Measurements from ENCODE around the gene GRHL1.

Gene GRHL1

DNA sequence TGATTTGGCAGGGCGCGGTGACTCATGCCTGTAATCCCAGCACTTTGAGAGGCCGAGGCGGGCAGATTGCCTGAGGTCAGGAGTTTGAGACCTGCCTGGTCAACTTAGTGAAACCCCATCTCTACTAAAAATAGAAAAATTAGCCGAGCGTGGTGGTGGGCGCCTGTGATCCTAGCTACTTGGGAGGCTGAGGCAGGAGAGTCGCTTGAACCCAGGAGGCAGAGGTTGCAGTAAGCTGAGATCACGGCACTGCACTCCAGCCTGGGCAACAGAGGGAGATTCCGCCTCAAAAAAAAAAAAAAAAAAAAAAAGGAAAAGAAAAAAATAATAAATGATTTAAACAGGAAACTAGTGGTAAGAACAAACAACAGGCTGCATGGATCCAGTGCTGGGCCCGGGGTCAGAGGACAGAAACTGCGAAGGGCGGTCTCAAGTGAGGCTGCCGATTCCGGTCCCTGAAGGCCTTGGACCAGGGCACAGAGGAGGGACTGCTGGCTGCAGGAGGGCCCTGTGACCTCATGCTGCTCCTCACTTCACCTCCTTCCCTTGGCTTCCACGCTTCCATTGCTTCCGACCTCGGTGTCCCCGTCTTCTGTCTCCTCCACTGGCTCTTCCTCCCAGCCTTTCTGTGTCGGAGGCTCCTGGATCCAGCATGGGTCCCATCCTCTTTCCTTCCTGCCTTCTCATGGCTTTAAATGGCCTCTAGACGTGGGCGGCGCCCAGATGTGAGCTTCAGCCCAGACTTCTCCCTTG, 2.1 kb upstream of the GRHL1 start:
- DNase-seq = no peak

DNA sequence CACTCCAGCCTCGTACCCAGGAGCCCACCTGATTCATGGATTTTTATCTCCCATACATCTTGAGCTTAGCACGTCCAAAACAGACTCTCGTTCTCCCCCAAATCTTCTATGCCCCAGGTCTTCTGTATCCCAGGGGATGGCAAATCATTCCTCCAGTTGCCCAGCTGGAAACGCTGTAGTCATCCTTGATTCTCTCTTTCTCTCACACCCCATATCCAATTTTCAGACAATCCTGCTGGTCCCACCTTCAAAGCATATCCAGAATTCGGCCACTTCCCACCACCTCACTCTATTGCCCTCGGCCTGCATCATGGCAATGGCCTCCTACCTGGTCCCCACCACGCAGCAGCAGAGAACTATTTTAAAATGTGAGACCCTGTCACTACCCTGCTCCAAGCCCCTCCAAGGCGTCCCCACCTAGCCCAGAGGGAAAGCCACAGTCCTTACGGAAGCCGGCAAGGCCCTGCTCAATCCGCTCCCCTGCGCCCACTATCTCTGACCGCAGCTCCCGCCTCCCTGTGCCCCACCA, 1.4 kb upstream of the GRHL1 start:
- no peak for DNase-seq

DNA sequence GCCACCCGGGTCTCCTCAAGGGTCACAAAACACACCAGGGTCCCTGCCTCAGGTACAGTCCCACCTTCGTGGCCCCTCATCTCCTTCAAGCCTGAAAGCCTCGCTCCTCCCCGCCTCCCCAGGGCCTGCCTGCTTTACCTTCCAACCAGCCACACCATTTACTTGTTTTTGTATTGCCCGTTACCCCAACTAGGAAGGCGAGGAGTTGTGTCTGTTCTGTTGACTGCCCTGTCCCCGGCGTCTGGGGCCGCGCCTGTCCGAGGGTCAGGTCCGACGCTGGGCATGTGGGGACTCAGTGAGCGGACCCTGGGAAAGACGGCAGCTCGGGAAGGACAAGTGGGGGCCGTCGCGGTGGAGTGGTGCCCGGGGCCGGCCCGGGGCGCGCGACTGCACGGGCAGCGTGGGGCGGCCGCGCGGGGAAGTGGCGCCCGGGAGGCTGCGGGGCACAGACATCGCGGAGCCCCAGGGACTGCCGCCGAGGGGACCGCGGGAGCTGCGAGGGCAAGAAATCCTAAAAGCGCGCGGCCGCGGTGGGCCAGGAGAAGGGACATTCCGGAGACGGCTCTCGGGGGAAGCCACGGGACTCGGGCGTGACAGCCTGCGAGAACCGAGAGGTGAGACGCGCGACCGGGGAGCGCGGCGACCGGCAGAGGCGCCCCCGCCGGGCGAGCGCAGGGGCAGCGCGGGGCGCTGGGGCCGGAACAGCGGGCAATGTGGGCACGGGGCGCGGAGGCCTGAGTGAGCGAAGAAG, 797 bp upstream of the GRHL1 start:
- DNase-seq = peak in 4 of 5 donors; percentile 34 to 47 (median 42)

DNA sequence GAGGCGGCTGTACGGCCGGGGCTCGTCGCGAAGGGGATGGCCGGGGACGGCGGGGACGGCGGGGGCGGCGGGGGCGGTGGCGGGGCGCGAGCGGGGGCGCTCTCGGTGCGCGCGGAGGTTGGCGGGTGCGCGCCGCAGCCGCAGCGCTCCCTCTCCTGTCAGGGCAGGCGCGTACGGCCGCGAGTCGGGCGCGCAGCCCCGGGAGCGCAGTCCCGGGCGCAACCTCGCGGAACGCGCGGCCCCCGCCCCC, 296 bp upstream of the GRHL1 start:
- no peak for DNase-seq

DNA sequence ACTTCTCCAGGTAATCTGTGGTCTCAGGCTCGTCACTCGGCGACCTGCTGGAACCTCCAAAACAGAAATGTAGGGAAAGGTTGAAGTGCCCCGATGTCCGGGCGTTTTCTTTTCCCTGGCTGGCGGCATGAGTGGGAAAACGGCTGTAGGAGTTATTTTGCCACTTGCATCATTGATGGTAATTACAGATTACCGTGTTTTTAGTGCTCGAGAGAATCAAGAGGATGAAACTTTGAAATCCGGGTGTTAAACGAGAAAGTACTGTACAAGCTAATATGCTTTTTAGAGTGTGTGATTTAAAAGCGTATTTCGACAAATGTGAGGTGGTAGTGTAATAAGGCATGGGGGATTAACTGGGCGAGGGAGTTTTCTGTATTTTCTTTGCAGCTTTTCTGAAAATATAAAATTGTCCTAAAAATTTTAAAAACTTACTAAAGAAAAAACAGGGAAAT, 819 bp downstream of the GRHL1 start:
- DNase-seq = no peak

DNA sequence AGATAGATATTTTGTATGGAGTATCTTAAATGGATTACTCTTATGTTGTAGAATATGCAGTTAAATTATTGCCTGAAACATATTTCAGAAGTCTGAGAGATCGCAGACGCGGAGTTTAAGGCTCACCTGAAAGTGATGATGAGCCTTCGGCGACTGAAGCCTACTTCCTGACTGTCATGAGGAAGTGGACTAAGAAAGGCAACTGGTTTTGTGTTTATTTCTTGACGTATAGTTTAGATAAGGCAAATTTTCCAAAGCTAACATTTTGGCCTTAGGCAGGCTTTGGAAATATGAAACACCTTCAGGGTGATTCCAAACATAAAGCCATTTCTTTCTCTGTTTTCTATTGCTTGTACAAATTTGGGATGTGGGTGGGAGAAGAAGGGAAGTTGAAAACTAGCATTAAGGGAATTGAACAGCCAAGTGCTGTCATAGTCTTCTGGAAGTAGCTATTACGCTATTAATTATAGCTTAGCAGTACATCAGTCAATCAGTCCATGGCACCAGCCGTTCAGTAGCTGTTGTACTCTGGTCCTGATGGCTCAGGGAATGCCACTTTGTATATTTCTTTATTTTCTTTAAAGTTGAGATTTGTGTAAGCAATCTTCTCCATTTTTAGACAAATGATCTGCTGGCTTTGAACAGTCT, 1.5 kb downstream of the GRHL1 start:
- DNase-seq = no peak

DNA sequence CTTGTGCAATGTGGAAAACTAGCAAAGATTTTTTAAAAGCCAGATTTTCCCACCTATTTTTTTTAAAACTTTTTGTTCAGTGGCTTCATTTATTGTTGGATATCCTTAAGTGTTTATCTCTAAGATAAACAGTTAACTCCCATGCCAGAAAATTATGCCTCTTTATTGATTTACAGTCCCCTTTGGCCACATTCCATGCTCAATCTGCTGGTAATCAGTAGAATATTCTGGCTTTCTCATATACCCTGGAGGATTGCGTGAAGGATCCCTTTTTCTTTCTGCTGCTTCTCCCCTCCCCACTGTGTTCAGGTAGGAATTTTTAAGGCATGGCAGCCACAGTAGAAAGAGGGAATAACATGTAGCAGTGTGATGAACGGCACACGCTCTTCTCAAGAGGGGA, 2.6 kb downstream of the GRHL1 start:
- DNase-seq = no peak

DNA sequence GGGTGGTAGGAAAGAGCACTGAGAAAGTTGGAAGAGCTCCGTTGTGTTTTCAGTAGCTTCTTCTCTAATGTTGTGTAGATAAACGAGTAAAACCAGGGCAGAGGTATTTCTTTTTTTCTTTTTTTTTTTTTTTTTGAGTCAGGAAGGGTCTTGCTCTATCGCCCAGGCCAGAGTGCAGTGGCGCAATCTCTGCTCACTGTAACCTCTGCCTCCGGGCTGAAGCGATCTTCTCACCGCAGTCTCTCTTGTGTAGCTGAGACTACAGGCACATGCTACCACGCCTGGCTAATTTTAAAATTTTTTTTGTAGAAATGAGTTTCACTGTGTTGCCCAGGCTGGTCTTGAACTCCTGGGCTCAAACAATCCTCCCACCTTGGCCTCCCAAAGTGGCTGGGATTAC, 6.6 kb downstream of the GRHL1 start:
- DNase-seq = no peak

DNA sequence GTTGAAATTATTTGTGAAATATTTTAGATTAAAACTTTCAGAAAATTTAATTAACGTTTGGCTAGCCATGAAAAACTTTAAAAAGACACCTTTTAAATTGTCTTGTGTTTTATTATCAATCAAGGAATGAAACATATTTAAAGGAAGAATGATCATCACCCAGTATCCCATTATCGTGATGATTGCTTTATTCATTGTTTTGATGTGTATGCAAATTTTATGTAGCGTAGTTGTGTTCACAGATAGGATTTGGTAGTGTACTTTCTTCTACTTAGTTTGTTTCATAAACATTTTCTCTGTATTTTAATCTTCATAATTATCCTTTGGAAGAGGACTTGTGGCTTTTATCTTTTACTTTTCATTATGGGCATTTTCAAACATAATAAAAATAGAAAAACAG, 7.8 kb downstream of the GRHL1 start:
- DNase-seq = no peak

DNA sequence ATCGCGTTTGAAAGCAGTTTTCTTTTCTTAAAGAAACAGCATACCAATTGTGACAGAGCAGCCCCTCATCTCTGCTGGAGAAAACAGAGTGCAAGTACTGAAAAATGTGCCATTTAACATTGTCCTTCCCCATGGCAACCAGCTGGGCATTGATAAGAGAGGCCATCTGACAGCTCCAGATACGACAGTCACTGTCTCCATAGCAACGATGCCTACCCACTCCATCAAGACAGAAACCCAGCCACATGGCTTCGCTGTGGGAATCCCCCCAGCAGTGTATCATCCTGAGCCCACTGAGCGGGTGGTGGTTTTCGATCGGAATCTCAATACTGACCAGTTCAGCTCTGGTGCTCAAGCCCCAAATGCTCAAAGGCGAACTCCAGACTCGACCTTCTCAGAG, 9.5 kb downstream of the GRHL1 start:
- DNase-seq = no peak

DNA sequence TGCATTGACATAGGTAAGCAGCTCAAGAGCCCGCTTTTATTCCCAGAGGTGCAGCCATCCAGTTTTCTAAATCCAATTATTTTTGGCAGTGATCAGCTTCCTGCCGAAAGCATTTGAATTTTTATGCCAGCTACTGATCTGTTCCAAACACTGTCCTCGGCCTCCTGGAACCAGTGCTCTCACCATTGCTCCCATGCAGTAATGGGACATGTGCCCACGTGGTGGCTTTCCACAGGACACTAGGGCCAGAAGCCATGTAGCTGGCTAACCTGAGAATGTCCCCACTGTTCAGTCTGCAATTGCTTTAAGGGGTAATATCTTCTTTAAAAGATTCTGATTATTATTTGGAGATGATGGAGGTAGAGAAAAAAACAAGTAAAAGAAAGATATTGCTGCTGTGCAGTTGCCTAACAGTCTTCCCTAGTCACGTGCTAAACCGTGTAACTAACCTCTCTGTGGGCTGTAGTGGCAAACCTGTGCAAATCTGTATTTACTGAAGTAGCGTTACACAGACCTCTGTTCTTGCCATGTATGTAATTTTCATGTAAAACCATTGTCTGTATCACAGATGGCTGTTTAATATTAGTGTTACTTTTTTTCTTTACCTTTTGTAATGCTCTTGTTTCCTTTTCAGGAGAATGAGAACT, 13.0 kb downstream of the GRHL1 start:
- no peak for DNase-seq

DNA sequence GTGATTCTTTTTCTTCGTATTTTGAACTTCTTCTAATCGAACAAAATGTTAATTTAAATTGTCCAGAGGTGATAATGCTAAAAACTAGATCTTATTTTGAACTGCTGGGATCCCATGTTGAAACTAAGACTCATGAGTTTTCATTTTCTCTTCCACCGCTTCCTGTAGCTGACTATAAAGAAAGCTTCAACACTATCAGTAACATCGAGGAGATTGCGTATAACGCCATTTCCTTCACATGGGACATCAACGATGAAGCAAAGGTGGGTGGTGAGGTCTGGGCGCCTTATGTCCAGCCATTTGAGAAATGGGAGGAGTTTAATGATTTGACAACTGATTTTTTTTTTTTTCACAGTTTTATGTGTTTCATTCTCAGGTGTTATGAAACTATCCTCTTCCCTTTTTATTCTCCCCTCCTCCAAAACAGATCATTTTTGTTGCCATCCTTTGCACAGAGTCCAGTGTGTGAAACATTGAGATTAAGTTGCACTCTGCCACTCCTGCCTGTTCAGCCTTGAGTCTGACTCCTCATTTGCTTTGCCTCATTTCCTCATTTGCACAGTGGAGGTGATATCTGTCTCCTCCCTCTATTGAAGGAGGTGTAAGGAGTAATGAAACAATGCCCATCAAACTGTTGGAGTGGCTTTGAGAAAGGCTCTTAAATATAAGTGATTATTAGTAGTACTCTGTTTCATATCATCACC, 13.8 kb downstream of the GRHL1 start:
- DNase-seq = peak in 1 of 5 donors; percentile 59

DNA sequence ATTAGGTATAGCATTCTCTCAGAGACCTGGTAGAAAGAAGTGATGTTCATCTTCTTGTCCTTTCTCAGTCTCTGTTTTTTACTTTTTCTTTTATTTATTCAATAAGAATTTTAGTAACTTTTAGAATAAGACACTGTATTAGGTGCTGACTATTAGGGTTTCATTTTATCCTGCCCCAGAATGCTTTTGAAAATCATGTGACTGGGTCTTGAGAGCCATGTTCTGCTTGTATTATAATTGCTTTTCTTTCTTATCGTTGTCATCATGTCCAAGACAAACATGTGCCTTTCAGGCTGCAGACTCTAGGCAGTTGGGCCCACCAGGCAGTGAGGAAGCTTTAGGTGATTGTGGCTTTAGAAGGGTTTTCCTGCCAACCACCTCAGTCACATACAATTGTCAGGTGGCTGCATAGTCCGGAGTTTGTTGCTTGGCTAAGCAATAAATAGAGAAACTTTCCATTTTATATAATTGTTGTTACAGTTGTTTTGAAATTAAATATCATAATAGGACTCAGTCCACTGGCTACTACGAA, 15.1 kb downstream of the GRHL1 start:
- no peak for DNase-seq

DNA sequence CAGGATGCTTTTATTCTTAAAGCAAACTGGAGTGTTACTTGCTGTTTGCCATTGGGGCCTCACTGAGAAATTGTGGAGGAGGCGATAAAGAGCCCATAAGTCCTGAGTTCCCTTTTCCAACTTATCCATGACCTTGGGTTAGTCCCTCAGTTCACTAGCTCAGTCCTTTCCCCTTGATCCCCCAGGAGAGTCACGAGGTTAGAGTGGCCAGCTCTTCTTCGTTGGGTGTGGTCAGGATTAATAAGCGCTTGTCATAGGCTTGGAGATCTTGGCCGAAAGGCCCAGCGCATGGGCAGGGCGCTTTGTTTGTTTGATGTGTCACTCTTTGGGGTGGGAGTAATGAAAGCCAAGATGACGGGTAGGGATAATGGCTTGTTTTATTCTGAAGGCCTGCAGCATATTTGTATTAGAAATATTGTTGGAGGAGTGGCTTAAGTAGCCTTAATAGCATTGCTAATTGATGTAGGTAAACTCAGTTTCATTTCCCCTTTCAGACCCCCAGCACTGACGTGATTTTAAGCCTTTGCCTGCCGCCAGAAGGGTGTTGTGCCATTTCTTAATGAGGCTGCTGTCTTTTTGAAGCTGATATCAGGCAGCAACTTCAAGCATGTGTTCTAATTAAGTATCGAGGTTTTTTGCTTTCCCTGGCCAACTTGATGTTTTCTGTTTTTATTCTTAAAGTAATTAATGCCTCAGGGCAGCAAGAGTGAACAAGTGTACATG, 15.7 kb downstream of the GRHL1 start:
- DNase-seq = no peak

DNA sequence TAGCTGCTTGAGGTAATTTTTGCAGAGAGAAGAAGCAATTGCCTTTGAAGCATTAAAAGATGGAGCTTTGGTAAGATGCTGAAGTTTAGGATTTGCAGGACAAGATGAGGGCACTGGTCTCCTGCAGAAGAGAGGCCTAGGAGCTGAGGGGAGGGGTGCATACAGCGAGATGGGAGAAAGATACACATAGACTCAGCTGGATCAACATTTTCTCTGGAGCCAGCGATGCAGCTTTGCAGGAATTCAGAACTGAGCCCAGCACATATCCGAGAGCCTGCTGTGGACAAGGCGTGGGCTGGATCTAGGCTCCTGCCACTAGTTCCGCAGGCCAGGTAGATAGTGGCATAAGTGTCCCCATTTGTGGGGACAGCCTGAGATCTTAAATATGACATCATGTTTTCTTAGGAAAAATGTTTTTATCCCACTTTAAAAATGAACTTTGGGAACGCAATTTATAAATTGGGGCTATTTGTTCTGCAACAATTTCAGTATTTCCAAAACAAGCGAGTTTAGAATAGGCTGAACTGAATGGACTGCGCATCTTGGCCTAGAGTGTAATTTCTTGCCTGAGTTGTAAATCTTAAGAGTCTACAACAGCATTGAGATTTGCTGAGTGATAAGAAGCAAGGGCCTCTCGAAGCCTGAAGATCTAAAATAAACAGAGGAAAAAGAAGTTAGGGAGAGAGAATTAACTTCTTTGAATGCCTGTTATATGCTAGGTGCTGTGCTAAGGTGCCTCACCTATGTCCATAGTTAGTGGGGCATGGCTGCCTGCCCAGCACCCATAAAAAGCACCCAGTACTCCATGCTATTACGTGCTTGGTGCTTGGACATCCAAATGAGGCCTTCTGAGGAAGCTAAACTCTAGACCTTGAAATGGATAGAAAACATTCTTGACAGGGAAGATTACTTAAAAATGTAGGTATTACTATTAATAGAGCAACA, 17.3 kb downstream of the GRHL1 start:
- DNase-seq = no peak

DNA sequence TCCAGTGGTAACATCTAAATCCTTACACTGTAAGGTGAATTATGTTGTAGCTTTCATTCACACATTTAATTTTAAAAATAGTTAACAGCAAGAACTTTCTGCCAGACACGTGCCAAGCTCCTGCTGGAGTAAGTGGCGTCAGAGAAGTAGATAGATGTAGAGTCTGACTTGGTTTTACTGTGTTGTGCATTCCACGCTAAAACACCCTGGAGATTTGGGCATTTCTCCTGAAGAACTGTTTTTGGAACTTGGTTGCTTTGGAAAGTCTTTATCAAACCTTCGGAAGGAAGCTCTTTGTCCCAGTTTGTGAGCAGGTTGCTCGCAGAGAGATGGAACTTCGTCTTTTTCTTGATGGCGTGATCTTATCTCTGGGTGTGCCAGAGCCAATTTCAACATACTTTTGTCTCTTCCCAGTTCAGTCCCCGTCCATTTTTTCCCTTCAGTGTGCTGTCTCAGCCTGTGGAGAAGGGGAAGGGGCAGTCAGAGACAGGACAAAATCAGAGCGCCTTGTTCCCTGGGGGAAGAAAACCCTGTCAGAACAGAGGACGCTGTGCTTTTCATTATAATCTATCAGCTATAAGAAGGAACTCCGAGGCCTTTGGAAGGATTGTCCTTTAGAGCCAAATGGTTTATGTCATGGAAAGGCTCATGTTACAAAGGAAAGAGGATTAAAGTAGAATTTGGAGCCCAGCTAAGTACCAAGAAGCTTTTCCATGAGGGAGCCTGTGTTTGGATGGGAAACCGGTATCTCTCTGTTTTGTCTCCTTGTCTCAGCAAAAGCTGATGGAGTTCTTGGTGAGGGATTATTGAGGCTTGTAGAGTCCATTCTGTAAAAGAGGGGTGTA, 18.9 kb downstream of the GRHL1 start:
- DNase-seq = no peak

DNA sequence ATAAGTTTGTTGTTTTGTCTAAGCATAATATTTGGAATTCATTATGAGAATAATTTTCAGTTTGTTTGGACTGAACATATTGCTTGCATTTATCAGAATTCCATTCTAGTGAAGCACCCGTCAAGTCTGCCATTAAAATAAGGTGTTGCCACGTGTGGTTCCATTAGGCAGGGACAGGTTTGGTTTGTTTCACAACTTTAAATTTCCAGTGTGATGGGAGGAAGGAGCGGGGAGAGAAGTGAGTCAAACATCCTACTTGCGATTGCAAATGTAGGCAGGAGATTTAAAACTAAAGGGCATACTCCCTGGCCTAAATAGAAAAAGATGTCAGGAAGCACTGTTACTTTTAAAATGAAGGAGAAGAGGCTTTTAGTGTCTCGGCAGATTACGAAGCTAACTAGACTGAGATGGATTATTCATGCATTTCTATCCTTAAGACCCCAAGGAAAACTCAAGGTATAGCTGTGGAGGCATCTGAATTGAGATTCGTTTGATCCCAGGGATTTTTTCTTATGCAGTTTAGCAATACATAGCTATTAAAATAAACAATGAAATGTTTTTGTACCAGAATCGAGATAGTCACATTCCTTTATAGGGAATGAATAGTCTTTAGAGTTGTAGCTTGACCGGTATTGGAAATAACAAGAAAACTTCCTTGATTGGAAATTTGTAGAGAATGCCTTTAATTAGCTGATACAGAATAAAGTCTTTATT, 19.8 kb downstream of the GRHL1 start:
- DNase-seq = no peak

DNA sequence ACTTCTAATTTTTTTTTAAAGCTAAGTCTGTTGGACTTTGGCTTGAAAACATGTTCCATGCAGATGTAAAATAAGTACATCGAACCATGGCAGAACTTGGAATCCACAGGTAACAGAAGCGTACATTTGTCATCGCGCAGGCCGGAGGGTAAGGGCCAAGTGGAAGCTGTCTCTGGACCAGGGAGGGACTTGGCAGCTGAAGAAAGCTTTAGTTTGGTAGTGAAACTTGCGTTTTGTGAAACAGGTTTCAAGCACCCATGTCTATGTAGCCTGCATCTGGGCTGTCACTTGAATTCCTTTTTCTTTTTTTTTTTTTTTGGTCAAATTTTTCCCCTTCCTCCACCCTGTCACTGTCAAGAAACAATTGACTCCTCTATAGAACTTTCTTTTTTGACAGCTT, 20.4 kb downstream of the GRHL1 start:
- DNase-seq = no peak

Measured in T-helper 1 cell (primary cell).